ENCODE data around the gene MRPS18B.
"Not testable (repeated sequence)": the region's sequence is repeated elsewhere in the genome, so short reads cannot be mapped to it uniquely, and the experiment has no call there.

Gene MRPS18B

DNA sequence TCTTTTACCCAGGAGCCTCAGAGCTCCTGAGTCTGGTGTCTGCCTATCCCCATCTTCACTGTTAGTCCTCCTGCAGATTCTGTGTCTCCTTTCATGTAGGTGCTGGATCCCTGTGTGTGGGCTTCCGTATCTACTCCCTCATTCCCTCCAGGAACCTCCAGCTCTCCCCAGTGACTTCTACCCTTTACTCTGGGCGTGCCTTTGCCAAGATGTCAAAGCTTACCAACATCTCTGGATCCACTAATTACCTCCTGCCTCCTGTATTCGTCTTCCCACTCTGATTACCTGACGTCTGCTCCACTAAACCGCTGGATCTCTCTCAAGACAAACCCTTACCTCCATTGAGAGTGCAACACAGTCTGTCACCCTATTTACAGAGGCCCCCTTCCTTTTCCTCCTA is 27.1 kb downstream of the MRPS18B start:
- DNase-seq: no peak

DNA sequence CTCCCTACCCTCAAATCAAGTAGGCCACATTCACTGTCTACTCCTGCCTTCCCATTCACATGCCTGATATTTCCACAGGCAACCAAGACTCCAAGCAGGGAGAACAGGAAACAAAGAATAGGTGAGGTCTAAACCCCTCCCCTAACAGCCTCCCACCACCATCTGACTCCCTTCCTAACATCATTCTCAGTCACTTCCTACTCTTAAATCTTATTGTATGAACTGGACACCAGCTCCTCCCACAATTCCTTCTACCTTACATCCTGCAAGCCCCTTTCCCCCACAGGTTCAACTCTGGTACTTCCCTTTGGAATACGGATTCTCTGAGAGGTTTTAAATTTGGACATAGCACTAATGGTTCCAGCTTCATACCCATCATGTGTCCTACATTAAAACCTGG is 28.3 kb downstream of the MRPS18B start:
- DNase-seq: no peak

GRCh38 chr6:30646450-30647241 is 29.0 kb downstream of the MRPS18B start, which contains the start of gene C6orf136:
C6orf136 (plus strand) TSS chr6:30647133; CDS start chr6:30647232, 99 bp downstream.
- DNase-seq: peak; percentile 93

DNA sequence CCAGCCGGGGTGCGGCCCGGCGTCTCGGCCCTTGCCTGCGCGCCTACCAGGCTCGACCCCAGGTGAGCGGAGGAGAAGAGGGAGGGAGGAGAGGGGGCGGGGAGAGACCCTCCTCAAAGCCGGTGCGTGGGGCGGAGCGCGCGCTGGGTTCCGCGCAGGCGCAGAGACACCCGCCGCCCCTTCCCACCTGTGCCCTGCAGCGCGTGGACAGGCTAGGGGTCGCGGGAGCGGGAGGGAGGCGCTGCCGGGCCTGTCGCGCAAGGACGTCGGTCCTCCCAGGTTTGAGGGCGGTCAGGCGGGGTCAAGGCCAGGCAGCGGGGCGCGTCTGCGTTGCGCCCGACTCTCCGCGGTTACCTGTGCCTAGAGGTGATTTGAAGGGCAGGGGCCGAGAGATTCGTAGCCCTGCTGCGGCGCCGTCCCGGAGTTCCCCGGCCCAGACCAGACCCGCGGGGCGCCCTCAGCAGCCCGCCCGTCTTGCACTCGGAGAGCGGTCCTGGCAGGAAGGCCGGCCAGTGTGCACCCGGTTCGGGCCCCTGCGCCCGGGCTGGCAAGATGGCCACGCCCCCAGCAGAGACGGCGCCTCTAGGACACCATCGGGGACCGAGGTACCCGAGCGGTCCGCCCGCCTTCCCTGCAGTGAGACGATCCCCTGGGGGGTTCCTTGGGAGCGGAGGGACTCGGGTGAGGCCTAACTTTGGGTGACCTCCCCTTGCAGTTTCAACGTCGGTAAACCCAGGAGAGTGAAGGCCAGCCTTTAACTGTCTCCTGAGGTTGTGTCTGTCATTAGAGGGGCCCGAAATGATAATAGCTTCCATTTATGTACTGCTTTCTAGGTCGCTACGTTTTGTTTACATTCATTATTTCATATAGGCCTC is 29.8 kb downstream of the MRPS18B start:
- peak; percentile 68 for DNase-seq

DNA sequence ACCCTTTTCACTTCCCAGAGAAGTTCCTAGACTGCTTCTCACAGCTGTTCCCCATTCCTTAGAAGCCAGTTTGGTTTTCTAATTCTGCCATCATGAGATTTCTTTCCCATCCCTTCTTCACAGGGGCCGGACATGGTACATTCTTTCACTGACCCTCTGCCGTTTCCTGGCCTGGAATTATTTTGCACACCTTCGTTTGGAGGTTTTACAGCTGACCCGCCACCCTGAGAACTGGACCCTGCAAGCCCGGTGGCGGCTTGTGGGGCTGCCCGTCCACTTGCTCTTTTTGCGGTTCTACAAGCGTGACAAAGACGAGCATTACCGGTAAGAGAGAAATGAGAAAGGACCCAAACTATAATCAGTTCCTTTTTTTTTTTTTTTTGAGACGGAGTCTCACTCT is 33.5 kb downstream of the MRPS18B start:
- no peak for DNase-seq

DNA sequence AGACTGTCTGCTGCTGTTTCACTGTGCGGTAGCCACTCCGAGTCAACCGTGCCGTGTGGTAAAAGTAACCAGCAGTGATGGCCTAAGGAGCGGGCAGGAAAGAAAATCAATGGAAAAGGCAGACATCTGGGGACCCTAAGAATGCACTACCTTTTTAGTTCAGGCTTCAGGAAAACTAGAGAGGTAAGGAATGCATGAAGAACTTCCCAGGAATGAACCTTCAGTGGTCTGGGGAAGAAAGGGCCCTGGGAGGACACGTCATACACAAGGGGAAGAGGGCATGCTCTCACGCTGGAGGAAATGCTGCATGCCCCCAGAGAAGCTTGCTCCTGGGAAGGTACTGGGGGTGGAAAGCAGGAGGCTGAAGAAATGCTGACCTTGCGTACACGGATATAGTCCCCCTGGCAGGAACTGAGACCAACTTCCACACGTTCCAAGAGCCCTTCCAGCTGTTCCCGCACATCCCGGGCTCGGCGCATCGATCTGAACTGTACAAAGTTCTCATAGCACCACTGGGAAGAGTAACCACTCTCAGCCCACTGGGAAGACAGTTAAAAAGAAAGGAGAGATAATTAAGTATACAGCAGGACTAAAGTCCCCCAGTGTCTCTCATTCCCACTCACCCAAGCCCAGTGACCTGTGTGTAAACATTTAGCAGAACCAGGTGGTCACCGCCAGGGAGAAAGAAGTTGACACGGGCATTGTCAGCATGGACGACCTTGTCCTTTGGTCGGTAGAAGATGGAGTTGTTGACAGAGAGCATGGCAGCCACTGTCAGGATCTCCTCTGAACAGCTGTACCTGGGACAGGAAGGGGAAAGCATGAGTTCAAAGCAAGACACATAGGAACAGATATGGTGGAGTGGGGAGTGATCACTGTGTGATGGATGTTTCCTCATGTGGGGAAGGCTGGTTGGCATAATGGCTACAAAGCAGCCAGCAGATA is 37.4 kb downstream of the MRPS18B start:
- no peak for DNase-seq

DNA sequence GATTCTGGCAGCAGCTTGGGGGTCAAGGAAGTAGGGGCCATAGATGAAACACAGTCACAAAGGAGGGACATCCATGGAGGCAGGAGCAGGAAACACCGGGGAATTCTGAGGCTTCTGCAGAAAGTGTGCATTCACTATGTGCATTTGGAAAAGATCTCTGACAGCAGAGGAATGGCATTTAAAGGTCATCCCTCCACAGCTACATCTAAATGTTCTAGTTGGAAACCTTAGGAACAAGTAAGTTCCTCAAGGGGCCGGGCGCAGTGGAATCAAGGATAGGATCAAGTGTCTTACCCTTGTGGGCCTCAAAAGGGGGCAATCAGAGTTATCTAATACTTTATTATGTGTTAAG is 38.1 kb downstream of the MRPS18B start:
- DNase-seq: no peak

GRCh38 chr6:30656513-30656912 is 38.9 kb downstream of the MRPS18B start:
- no peak for DNase-seq

DNA sequence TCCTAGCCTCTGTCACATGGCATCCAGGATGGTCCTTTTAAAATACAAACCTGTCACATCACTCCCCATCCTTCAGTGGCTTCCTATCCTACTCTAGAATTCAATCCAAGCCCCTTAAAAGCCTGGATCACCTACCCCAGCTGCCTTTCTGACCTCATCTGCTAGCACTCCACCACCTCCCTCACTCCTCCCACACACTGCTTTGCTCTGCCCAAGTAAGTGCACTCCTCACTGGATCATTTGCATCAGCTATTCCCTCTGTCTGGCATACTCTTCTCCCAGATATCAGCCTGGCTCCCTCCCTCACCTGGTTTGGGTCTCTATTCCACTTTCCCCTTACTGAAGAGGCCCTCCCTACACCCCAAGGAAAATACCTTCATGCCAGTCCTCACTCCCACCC is 39.8 kb downstream of the MRPS18B start:
- no peak for DNase-seq

DNA sequence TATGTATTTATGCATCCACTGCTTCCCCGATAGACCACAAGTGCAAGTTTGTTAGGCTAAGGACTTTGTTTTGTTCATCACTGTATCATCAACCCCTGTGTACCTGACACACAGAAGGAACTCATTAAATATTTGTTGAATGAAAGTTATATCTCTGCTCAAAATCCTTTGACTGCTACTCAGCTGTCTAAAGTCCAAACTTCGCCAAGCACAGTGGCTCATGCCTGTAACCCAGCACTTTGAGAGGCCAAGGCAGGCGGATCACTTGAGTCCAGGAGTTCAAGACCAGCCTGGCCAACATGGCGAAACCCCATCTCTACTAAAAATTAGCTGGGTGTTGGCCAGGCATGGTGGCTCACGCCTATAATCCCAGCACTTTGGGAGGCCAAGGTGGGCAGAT is 40.3 kb downstream of the MRPS18B start:
- not testable (repeated sequence) for DNase-seq

GRCh38 chr6:30664994-30665767 is 47.5 kb downstream of the MRPS18B start:
- DNase-seq: no peak

GRCh38 chr6:30666300-30666699 is 48.7 kb downstream of the MRPS18B start:
- DNase-seq: peak; percentile 21

- DNase-seq: no peak
Measured at GRCh38 chr6:30670760-30671527, 53.3 kb downstream of the MRPS18B start.

DNA sequence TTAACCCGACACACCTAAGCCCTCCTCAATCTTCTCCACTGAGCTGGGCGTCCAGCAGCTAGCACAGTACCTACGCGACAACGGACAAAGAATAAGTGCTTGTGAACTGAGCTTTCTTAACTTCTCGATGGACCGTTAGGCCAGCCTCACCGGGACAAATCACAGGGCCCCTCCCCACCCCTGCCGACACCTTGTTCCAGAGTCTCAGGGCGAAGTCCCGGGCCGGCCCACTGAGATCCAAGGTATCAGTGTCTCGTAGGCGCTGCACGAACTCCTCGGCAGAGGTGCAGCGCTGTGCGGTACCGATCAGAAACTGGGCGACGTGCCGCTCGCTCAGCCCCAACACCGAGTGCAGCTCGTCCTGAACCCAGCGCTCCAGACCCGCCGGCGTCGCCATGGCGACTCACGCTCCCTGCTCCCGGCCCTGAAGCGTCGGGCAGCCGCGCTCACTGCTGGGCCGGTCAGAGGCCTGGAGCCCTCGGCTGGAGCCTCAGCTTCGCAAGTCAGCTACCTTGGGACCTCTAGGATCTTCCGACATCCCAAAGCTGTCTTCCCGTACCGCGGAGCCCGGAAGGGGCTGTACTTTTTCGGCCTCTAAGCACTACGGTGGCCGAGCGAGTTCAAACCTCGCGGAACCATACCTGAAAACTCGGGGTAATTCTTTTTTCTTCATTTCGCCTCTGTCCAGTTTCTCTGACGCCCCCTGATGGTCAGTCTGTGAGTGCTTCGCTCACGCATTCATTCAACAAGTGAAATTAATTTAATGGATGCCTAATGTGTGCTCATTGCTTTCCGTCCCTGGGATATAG is 55.0 kb downstream of the MRPS18B start, which contains the start of gene DHX16:
DHX16 (minus strand) TSS at position 562 of the 809 bp plus-strand sequence; CDS start at position 397, 165 bp downstream.
- peak; percentile 88 for DNase-seq

All from stimulated activated naive CD4-positive, alpha-beta T cell treated with Interleukin-2 at 50 U/mL for 16 hours (primary cell).